Endothelial cell of hepatic sinusoid (primary cell): ENCODE data around the gene PTGDR2.

Experiments
- in situ Hi-C: cut with HindIII; loops from 2 replicates; pipeline ENCODE4 v1.10.0; 2017; ENCODE audit warnings: low sequenced_read_pairs

PTGDR2 gene

GRCh38 chr11:60855726-60856633 lies at the start of gene PTGDR2:
Gene PTGDR2 (minus strand): TSS chr11:60855950. CDS start chr11:60853722, 2,228 bp downstream.
- in situ Hi-C loops, result no loop called here

GRCh38 chr11:60905047-60905446 lies 49.3 kb upstream of the PTGDR2 start:
- in situ Hi-C loops, result no loop called here

- in situ Hi-C loops, result loop anchor here (5.0 kb wide), 1 partner anchor 35 kb away; the partner anchor contains the start of gene ZP1
These were observed 46.9 kb upstream of the PTGDR2 start for GRCh38 chr11:60902625-60903024.

- in situ Hi-C loops, result loop anchor here (5.0 kb wide), 1 partner anchor 34 kb away; the partner anchor contains the start of gene ZP1
These were observed 45.1 kb upstream of the PTGDR2 start for GRCh38 chr11:60900673-60901404.

GRCh38 chr11:60899977-60900376 lies 44.2 kb upstream of the PTGDR2 start:
- in situ Hi-C loops, result loop anchor here (5.0 kb wide), 3 partner anchors 33 to 128 kb away; partner anchors contain the start of gene ZP1

GRCh38 chr11:60899046-60899936 lies 43.5 kb upstream of the PTGDR2 start:
- in situ Hi-C loops, result loop anchor here (5.0 kb wide), 2 partner anchors 72 to 127 kb away; no protein-coding TSS in a partner anchor

- in situ Hi-C loops, result loop anchor here (5.0 kb wide), 2 partner anchors 70 to 125 kb away; no protein-coding TSS in a partner anchor
These were observed 41.7 kb upstream of the PTGDR2 start for GRCh38 chr11:60897496-60897895.

GRCh38 chr11:60895687-60896086 lies 39.9 kb upstream of the PTGDR2 start:
- in situ Hi-C loops, result loop anchor here (5.0 kb wide), 2 partner anchors 68 to 123 kb away; no protein-coding TSS in a partner anchor

GRCh38 chr11:60891103-60891741 lies 35.5 kb upstream of the PTGDR2 start:
- in situ Hi-C loops, result no loop called here

- in situ Hi-C loops, result no loop called here
These were observed 34.9 kb upstream of the PTGDR2 start for GRCh38 chr11:60890696-60891095.

GRCh38 chr11:60889869-60890311 lies 34.1 kb upstream of the PTGDR2 start:
- in situ Hi-C loops, result no loop called here

GRCh38 chr11:60887556-60887955 lies 31.8 kb upstream of the PTGDR2 start:
- in situ Hi-C loops, result no loop called here

GRCh38 chr11:60880643-60881282 lies 25.0 kb upstream of the PTGDR2 start:
- in situ Hi-C loops, result no loop called here

GRCh38 chr11:60879971-60880588 lies 24.3 kb upstream of the PTGDR2 start:
- in situ Hi-C loops, result no loop called here

GRCh38 chr11:60879104-60879503 lies 23.4 kb upstream of the PTGDR2 start:
- in situ Hi-C loops, result no loop called here

- in situ Hi-C loops, result no loop called here
These were observed 22.7 kb upstream of the PTGDR2 start for GRCh38 chr11:60878245-60879101.

- in situ Hi-C loops, result no loop called here
These were observed 20.4 kb upstream of the PTGDR2 start for GRCh38 chr11:60876168-60876485.
